Common myeloid progenitor, CD34-positive (primary cell): Measurements from ENCODE around the gene TUBG1.

Source experiments
- CTCF ChIA-PET: fragments of 350-600 bp; sonication (Branson Sonifier 250); formaldehyde crosslinking; loops from one replicate; lab custom pipeline; 2021; ENCODE audit warnings: antibody characterized with exemption; lab: Charles Lee
- POLR2A ChIA-PET: fragments of 350-600 bp; sonication (Branson Sonifier 250); formaldehyde crosslinking; loops from one replicate; lab custom pipeline; 2021; ENCODE audit warnings: antibody characterized with exemption; lab: Charles Lee
- DNase-seq, 3 donors: peaks; one replicate each; pipeline versions ENCODE4 v3.0.0 to v3.0.0-alpha.2; 2013
- H3K27ac ChIP-seq, 2 experiments: 1 replicate in 1 of 2; 2 replicates in 1 of 2; pipeline ENCODE4 v1.7.0; 2013; ENCODE audit warnings: inconsistent platforms in 2 of 2, low read length in 2 of 2, mild to moderate bottlenecking in 2 of 2, low read depth in 1 of 2, moderate library complexity in 1 of 2; ENCODE audit not compliant: severe bottlenecking in 2 of 2, insufficient read depth in 1 of 2, poor library complexity in 1 of 2
- H3K27me3 ChIP-seq, 5 experiments: replicated peaks in 2 of 5; 1 replicate in 3 of 5; 2 replicates in 2 of 5; pipeline versions ENCODE4 v1.6.1 to v1.7.0; 2013; ENCODE audit warnings: low read length in 4 of 5, mild to moderate bottlenecking in 2 of 5, moderate library complexity in 2 of 5, inconsistent platforms in 1 of 5; ENCODE audit not compliant: insufficient read depth in 5 of 5, control insufficient read depth in 4 of 5
- H3K36me3 ChIP-seq, 4 experiments: 1 replicate in 2 of 4; 2 replicates in 2 of 4; pipeline versions ENCODE4 v1.6.1 to v1.7.0; 2013; ENCODE audit warnings: low read length in 3 of 4, control low read depth in 1 of 4, mild to moderate bottlenecking in 1 of 4; ENCODE audit not compliant: control insufficient read depth in 4 of 4, insufficient read depth in 4 of 4
- H3K4me1 ChIP-seq, 4 experiments: 1 replicate in 3 of 4; 2 replicates in 1 of 4; pipeline versions ENCODE4 v1.6.1 to v1.7.1; 2013; ENCODE audit warnings: low read length in 3 of 4, mild to moderate bottlenecking in 3 of 4, control low read depth in 1 of 4, inconsistent platforms in 1 of 4, moderate library complexity in 1 of 4; ENCODE audit not compliant: control insufficient read depth in 4 of 4, insufficient read depth in 4 of 4; ENCODE audit errors: control extremely low read depth in 1 of 4
- H3K4me3 ChIP-seq, 7 experiments: 1 replicate in 4 of 7; 2 replicates in 3 of 7; pipeline versions ENCODE4 v1.5.1 to v1.7.0; 2013; ENCODE audit warnings: mild to moderate bottlenecking in 7 of 7, low read length in 6 of 7, moderate library complexity in 6 of 7, inconsistent platforms in 2 of 7, low read depth in 2 of 7, control low read depth in 1 of 7; ENCODE audit not compliant: insufficient read depth in 4 of 7, control insufficient read depth in 1 of 7; ENCODE audit errors: extremely low read depth in 1 of 7
- H3K9me3 ChIP-seq, 5 experiments: 1 replicate in 4 of 5; 2 replicates in 1 of 5; pipeline versions ENCODE4 v1.6.1 to v1.7.1; 2013; ENCODE audit warnings: low read length in 4 of 5, mild to moderate bottlenecking in 2 of 5, inconsistent platforms in 1 of 5, low read depth in 1 of 5, moderate library complexity in 1 of 5; ENCODE audit not compliant: control insufficient read depth in 4 of 5, insufficient read depth in 2 of 5; ENCODE audit errors: control extremely low read depth in 1 of 5
- WGBS: methylation state at CpG from one replicate; pipeline ENCODE4 v1.1.5; 2013; ENCODE audit not compliant: insufficient coverage; 5-methylcytosine and 5-hydroxymethylcytosine counted together

The TUBG1 gene

GRCh38 chr17:42568341-42569111, 41.0 kb upstream of the TUBG1 start:
- Histone ChIP-seq H3K4me3 (peak overlapping the region in 1 of 7 experiments; percentile 86), H3K9me3 (no peaks in the 10 kb centered on the region), H3K27me3 (no peaks in the 10 kb centered on the region), H3K27ac (peak overlapping the region in 1 of 2 experiments; percentile 20), H3K4me1 (peaks cover 4 to 41% (median 25%) of the 10 kb centered on the region in 4 experiments), H3K36me3 (peaks cover 27 to 77% (median 54%) of the 10 kb centered on the region in 4 experiments)
- ChIA-PET POLR2A (interaction anchor here (1.2 kb wide), 1 partner anchor 14 kb away, joined by 6 read pairs; no protein-coding TSS in a partner anchor), CTCF (interaction anchor here (1.1 to 2.7 kb wide), 3 partner anchors 8 to 27 kb away, joined by 3 to 11 read pairs (median 4); partner anchors contain the start of gene PSMC3IP)
- 92% methylated on average over 11 of the region's 14 CpGs for WGBS
- DNase-seq = no peak

- no peak for DNase-seq
- POLR2A ChIA-PET = no interaction called here
- H3K4me1 ChIP-seq = peaks cover 4 to 33% (median 14%) of the 10 kb centered on the region in 4 experiments
Observed at GRCh38 chr17:42571435-42572225, 37.9 kb upstream of the TUBG1 start.

GRCh38 chr17:42573095-42573494, 36.4 kb upstream of the TUBG1 start:
- no peaks in the 10 kb centered on the region for H3K9me3 ChIP-seq
- POLR2A ChIA-PET = no interaction called here
- no peak for DNase-seq
- peaks cover 27 to 68% (median 52%) of the 10 kb centered on the region in 4 experiments for H3K36me3 ChIP-seq
- CTCF ChIA-PET = no interaction called here
- no peak overlapping the region for H3K27ac ChIP-seq
- no peak overlapping the region for H3K4me3 ChIP-seq
- H3K27me3 ChIP-seq = no peaks in the 10 kb centered on the region
- H3K4me1 ChIP-seq = peaks cover 2 to 33% (median 19%) of the 10 kb centered on the region in 4 experiments
- WGBS = 94% methylated on average over 2 of the region's 4 CpGs

More at GRCh38 chr17:42571435-42572225, 37.9 kb upstream of the TUBG1 start:
- no peak overlapping the region for H3K4me3 ChIP-seq
- peak overlapping the region in 1 of 2 experiments; percentile 20 for H3K27ac ChIP-seq
- H3K9me3 ChIP-seq = no peaks in the 10 kb centered on the region
- CTCF ChIA-PET = no interaction called here
- WGBS = 96% methylated on average over 8 of the region's 12 CpGs
- no peaks in the 10 kb centered on the region for H3K27me3 ChIP-seq
- peaks cover 27 to 68% (median 52%) of the 10 kb centered on the region in 4 experiments for H3K36me3 ChIP-seq

GRCh38 chr17:42574463-42574862, 35.0 kb upstream of the TUBG1 start:
- POLR2A ChIA-PET = no interaction called here

GRCh38 chr17:42577140-42577531, 32.3 kb upstream of the TUBG1 start:
- Histone ChIP-seq H3K4me3 (peak overlapping the region; percentile 7 to 91 (median 77)), H3K27me3 (no peaks in the 10 kb centered on the region), H3K9me3 (no peaks in the 10 kb centered on the region), H3K36me3 (peaks cover 19 to 58% (median 49%) of the 10 kb centered on the region in 4 experiments), H3K4me1 (peaks cover 2 to 32% (median 23%) of the 10 kb centered on the region in 4 experiments), H3K27ac (peak overlapping the region; percentile 89 to 94)
- 36% methylated on average over 14 of the region's 18 CpGs for WGBS
- DNase-seq = no peak
- POLR2A ChIA-PET = interaction anchor here (1.5 to 2.0 kb wide), 3 partner anchors 10 to 41 kb away, joined by 4 to 14 read pairs (median 5); partner anchors contain the start of genes MLX, NAGLU, RETREG3 and TUBG1
- CTCF ChIA-PET = interaction anchor here (0.8 to 4.6 kb wide), 7 partner anchors 10 to 186 kb away, joined by 3 to 37 read pairs (median 11); partner anchors contain the start of genes CCR10 and MLX

More at GRCh38 chr17:42574463-42574862, 35.0 kb upstream of the TUBG1 start:
- no peak overlapping the region for H3K27ac ChIP-seq
- 100% methylated on average over 2 of the region's 3 CpGs for WGBS
- H3K36me3 ChIP-seq = peaks cover 25 to 58% (median 50%) of the 10 kb centered on the region in 4 experiments
- no peaks in the 10 kb centered on the region for H3K9me3 ChIP-seq
- DNase-seq = no peak
- no peaks in the 10 kb centered on the region for H3K27me3 ChIP-seq
- H3K4me1 ChIP-seq = peaks cover 2 to 32% (median 23%) of the 10 kb centered on the region in 4 experiments
- CTCF ChIA-PET = interaction anchor here (0.5 kb wide), 1 partner anchor 233 kb away, joined by 3 read pairs; no protein-coding TSS in a partner anchor
- no peak overlapping the region for H3K4me3 ChIP-seq

- Histone ChIP-seq H3K4me1 (peaks cover 2 to 32% (median 23%) of the 10 kb centered on the region in 4 experiments), H3K36me3 (peaks cover 20 to 59% (median 50%) of the 10 kb centered on the region in 4 experiments), H3K27me3 (no peaks in the 10 kb centered on the region), H3K4me3 (peak within 1 kb of the TSS; percentile 32 to 91 (median 77)), H3K9me3 (no peaks in the 10 kb centered on the region), H3K27ac (peak within 1 kb of the TSS; percentile 89 to 94)
- whole genome bisulfite sequencing = 0% methylated on average over 30 of the region's 52 CpGs
- DNase-seq = peak; percentile 95 to 96 (median 95)
- ChIA-PET CTCF (interaction anchor here (0.5 to 4.6 kb wide), 31 partner anchors 7 to 243 kb away, joined by 3 to 37 read pairs (median 4); partner anchors contain the start of genes CCR10, CNTNAP1, MLX and VPS25), POLR2A (interaction anchor here (1.0 to 2.0 kb wide), 4 partner anchors 11 to 129 kb away, joined by 3 to 14 read pairs (median 4); partner anchors contain the start of genes MLX, NAGLU, RETREG3 and TUBG1)
Observed at GRCh38 chr17:42577532-42578281, 31.8 kb upstream of the TUBG1 start, which contains the start of gene PSMC3IP. TSS of gene PSMC3IP (minus strand) at chr17:42577729. CDS start at chr17:42577686, 43 bp downstream.
